CD14-positive monocyte (primary cell): ENCODE measurements around the gene KCNJ8. TPM values are rescaled to one million over a fixed set of nuclear protein-coding genes. Genes with fewer than 3 reads are reported as not detected.
"Not testable (repeated sequence)": the region's sequence is repeated elsewhere in the genome, so short reads cannot be mapped to it uniquely, and the experiment has no call there.

Experiments used
- DNase-seq, 3 donors: peaks; one replicate each; pipeline ENCODE4 v3.0.0-alpha.2; 2011 to 2022
- H2AFZ ChIP-seq: 2 replicates; pipeline ENCODE4 v1.6.0; 2012; ENCODE audit warnings: mild to moderate bottlenecking, low read depth, low read length, inconsistent platforms; ENCODE audit not compliant: insufficient read depth, poor library complexity, severe bottlenecking
- H3K27ac ChIP-seq, 2 donors: 1 replicate in 1 of 2; 2 replicates in 1 of 2; pipeline ENCODE4 v1.5.1; 2012 to 2013; ENCODE audit warnings: low read length in 2 of 2, control low read depth in 1 of 2, inconsistent platforms in 1 of 2, low read depth in 1 of 2, mild to moderate bottlenecking in 1 of 2
- H3K27me3 ChIP-seq, 2 donors: one replicate each; pipeline versions ENCODE4 v1.6.0 to v1.6.1; 2011 to 2013; ENCODE audit warnings: low read length in 2 of 2; ENCODE audit not compliant: control insufficient read depth in 2 of 2, insufficient read depth in 2 of 2
- H3K36me3 ChIP-seq, 2 donors: replicated peaks in 1 of 2; 1 replicate in 1 of 2; 2 replicates in 1 of 2; pipeline versions ENCODE4 v1.5.1 to v1.6.1; 2012 to 2013; ENCODE audit warnings: low read length in 2 of 2, control low read depth in 1 of 2, inconsistent platforms in 1 of 2, mild to moderate bottlenecking in 1 of 2; ENCODE audit not compliant: insufficient read depth in 2 of 2, control insufficient read depth in 1 of 2
- H3K4me1 ChIP-seq, 2 donors: 1 replicate in 1 of 2; 2 replicates in 1 of 2; pipeline versions ENCODE4 v1.5.1 to v1.6.1; 2012 to 2013; ENCODE audit warnings: low read length in 2 of 2, control low read depth in 1 of 2, inconsistent platforms in 1 of 2, mild to moderate bottlenecking in 1 of 2, moderate library complexity in 1 of 2; ENCODE audit not compliant: insufficient read depth in 2 of 2, control insufficient read depth in 1 of 2
- H3K4me2 ChIP-seq: replicated peaks from 2 replicates; pipeline ENCODE3; 2012; ENCODE audit warnings: low read length, moderate library complexity, mild to moderate bottlenecking; ENCODE audit not compliant: poor library complexity, severe bottlenecking; ENCODE audit errors: extremely low read depth
- H3K4me3 ChIP-seq, 3 experiments: fragments of 200-600 bp in 1 of 3; sonication (generic) in 1 of 3; replicated peaks in 1 of 3; 1 replicate in 2 of 3; 2 replicates in 1 of 3; pipeline ENCODE4 v1.5.1; 2011 to 2013; ENCODE audit warnings: low read length in 3 of 3, mild to moderate bottlenecking in 3 of 3, control low read depth in 2 of 3, low read depth in 2 of 3, inconsistent platforms in 1 of 3, moderate library complexity in 1 of 3
- H3K79me2 ChIP-seq: 2 replicates; pipeline ENCODE4 v1.6.0; 2012; ENCODE audit warnings: mild to moderate bottlenecking, control low read depth, inconsistent platforms, low read length, moderate library complexity; ENCODE audit not compliant: insufficient read depth
- H3K9ac ChIP-seq: 2 replicates; pipeline ENCODE4 v1.6.0; 2017; ENCODE audit warnings: low read length, mild to moderate bottlenecking; ENCODE audit not compliant: insufficient read depth, poor library complexity, severe bottlenecking
- H3K9me3 ChIP-seq, 2 donors: replicated peaks in 1 of 2; 1 replicate in 1 of 2; 2 replicates in 1 of 2; pipeline versions ENCODE4 v1.5.1 to v1.6.1; 2012 to 2013; ENCODE audit warnings: low read length in 2 of 2, control low read depth in 1 of 2; ENCODE audit not compliant: control insufficient read depth in 1 of 2, insufficient read depth in 1 of 2
- H4K20me1 ChIP-seq: 2 replicates; pipeline ENCODE4 v1.6.0; 2012; ENCODE audit warnings: mild to moderate bottlenecking, low read length, control low read depth, moderate library complexity; ENCODE audit not compliant: insufficient read depth
- H3K27ac Mint-ChIP-seq, 7 donors: one replicate each; pipeline ENCODE4 v1.8.0; 2020; ENCODE audit warnings: mild to moderate bottlenecking in 7 of 7, mixed read lengths in 7 of 7, moderate library complexity in 6 of 7, inconsistent platforms in 2 of 7
- H3K27me3 Mint-ChIP-seq, 3 donors: one replicate each; pipeline ENCODE4 v1.8.0; 2021 to 2022; ENCODE audit warnings: low read depth in 3 of 3, mild to moderate bottlenecking in 3 of 3, mixed read lengths in 3 of 3, moderate library complexity in 3 of 3, inconsistent platforms in 1 of 3
- H3K36me3 Mint-ChIP-seq, 2 donors: one replicate each; pipeline ENCODE4 v1.8.0; 2020; ENCODE audit warnings: mixed read lengths in 2 of 2, inconsistent platforms in 1 of 2, mild to moderate bottlenecking in 1 of 2
- H3K4me1 Mint-ChIP-seq: one replicate; pipeline ENCODE4 v1.8.0; 2020; ENCODE audit warnings: mild to moderate bottlenecking, mixed read lengths
- H3K4me3 Mint-ChIP-seq, 2 donors: one replicate each; pipeline ENCODE4 v1.8.0; 2020; ENCODE audit warnings: mild to moderate bottlenecking in 2 of 2, mixed read lengths in 2 of 2, moderate library complexity in 1 of 2
- H3K9me3 Mint-ChIP-seq, 7 donors: one replicate each; pipeline ENCODE4 v1.8.0; 2020 to 2022; ENCODE audit warnings: mixed read lengths in 7 of 7, mild to moderate bottlenecking in 6 of 7, moderate library complexity in 6 of 7, inconsistent platforms in 2 of 7
- WGBS: methylation state at CpG from one replicate; pipeline ENCODE4 v1.1.5; 2013; ENCODE audit warnings: missing lambda C conversion rate; ENCODE audit not compliant: insufficient coverage; 5-methylcytosine and 5-hydroxymethylcytosine counted together
- intact Hi-C, 2 donors: fragments of 100-400 bp; cut with micrococcal nuclease; formaldehyde crosslinking; loops; one replicate each; pipeline versions ENCODE4 v1.15.0 to v1.15.1; 2023
- polyA plus RNA-seq, 3 donors: library from polyadenylated mRNA; depleted of rRNA in 1 of 3; unstranded in 2 of 3; stranded (reverse) in 1 of 3; fragments of 300-500 nt in 2 of 3; fragments of >200 nt in 1 of 3; fragmentation: Illumina TruSeq in 2 of 3; gene quantifications; 1 replicate in 2 of 3; 2 replicates in 1 of 3; pipeline ENCODE4 v1.2.3, GENCODE V29; 2012 to 2021
- TF ChIP-seq, protein P1 (sequence below): fragments of 200-600 bp; IDR thresholded peaks from one replicate; pipeline ENCODE4 v1.8.0; 2022; ENCODE audit warnings: antibody characterized with exemption, mild to moderate bottlenecking

Gene KCNJ8
- polyA plus RNA-seq, 3 donors, result not detected

DNA sequence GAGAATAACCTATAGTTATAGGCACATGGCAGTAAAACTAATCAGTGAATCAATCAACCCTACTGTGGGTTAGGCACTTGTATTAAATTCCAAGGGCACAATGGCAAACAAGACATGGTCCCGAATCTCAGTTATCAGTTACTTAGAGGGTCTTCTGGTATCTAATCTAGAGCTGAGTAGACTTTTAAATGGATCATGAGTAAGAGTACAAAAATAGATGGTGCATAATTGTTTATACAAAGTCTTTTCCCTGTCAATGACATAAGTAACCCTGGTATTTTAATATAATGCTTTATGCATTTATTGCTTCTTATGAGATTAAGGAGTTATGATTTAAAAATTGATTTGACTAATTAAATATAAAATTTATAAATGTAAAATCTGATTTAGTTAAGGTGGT is 23.0 kb upstream of the KCNJ8 start:
- Mint-ChIP-seq H3K27me3 (no peaks in the 10 kb centered on the region), H3K4me3 (no peak overlapping the region), H3K4me1 (no peaks in the 10 kb centered on the region), H3K27ac (no peak overlapping the region), H3K9me3 (peaks cover 0 to 9% (median 4%) of the 10 kb centered on the region in 7 donors), H3K36me3 (no peaks in the 10 kb centered on the region)
- Histone ChIP-seq H3K4me2 (no peak overlapping the region), H3K27ac (no peak overlapping the region), H4K20me1 (no peaks in the 10 kb centered on the region), H3K4me1 (no peaks in the 10 kb centered on the region), H3K36me3 (no peaks in the 10 kb centered on the region), H3K4me3 (no peak overlapping the region), H2AFZ (no peak overlapping the region), H3K9ac (no peak overlapping the region), H3K79me2 (no peaks in the 10 kb centered on the region), H3K27me3 (no peaks in the 10 kb centered on the region), H3K9me3 (peaks cover 3% of the 10 kb centered on the region in 2 donors)
- TF ChIP-seq, protein P1, sequence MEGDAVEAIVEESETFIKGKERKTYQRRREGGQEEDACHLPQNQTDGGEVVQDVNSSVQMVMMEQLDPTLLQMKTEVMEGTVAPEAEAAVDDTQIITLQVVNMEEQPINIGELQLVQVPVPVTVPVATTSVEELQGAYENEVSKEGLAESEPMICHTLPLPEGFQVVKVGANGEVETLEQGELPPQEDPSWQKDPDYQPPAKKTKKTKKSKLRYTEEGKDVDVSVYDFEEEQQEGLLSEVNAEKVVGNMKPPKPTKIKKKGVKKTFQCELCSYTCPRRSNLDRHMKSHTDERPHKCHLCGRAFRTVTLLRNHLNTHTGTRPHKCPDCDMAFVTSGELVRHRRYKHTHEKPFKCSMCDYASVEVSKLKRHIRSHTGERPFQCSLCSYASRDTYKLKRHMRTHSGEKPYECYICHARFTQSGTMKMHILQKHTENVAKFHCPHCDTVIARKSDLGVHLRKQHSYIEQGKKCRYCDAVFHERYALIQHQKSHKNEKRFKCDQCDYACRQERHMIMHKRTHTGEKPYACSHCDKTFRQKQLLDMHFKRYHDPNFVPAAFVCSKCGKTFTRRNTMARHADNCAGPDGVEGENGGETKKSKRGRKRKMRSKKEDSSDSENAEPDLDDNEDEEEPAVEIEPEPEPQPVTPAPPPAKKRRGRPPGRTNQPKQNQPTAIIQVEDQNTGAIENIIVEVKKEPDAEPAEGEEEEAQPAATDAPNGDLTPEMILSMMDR, result no peak
- no CpG with 5 or more reads among the region's 1 CpG for WGBS
- intact Hi-C loops, result no loop called here
- no peak for DNase-seq

DNA sequence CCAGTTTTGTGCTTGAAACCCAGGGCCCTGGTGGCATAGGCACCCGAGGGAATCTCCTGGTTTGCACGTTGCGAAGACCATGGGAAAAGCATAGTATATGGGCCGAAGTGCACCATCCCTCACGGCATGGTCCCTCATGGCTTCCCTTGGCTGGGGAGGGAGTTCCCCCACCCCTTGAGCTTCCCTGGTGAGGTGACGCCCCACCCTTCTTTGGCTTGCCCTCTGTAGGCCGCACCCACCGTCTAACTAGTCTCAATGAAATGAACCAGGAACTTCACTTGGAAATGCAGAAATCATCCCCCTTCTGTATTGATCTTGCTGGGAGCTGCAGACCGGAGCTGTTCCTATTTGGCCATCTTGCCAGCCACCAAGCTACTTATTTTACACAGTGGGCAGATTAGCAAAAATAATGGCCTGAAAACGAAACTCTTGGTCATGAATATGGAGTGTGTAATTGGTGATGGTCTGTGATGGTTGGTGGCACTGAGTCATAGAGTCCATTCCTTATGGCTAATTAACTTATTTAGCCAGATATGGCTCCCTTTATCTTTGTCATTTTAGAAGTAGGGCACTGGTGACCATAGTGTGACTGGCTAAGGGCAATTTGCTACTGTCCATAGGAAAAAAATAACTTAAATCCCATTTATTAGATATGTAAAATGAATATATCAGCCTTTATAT is 21.3 kb upstream of the KCNJ8 start:
- H3K36me3 ChIP-seq, result no peaks in the 10 kb centered on the region
- no peak overlapping the region for H3K27ac ChIP-seq
- intact Hi-C loops, result no loop called here
- no peaks in the 10 kb centered on the region for H3K79me2 ChIP-seq
- H3K27me3 ChIP-seq, result no peaks in the 10 kb centered on the region
- Mint-ChIP-seq H3K27me3 (peaks cover 0 to 2% (median 0%) of the 10 kb centered on the region in 3 donors), H3K27ac (no peak overlapping the region), H3K4me1 (no peaks in the 10 kb centered on the region), H3K9me3 (peaks cover 0 to 9% (median 5%) of the 10 kb centered on the region in 7 donors), H3K36me3 (no peaks in the 10 kb centered on the region), H3K4me3 (no peak overlapping the region)
- peaks cover 3% of the 10 kb centered on the region in 2 donors for H3K9me3 ChIP-seq
- DNase-seq, result no peak
- TF ChIP-seq, protein P1, result no peak
- no peak overlapping the region for H2AFZ ChIP-seq
- H4K20me1 ChIP-seq, result no peaks in the 10 kb centered on the region
- no peak overlapping the region for H3K4me3 ChIP-seq
- WGBS, result 94% methylated on average over 7 of the region's 10 CpGs
- H3K4me2 ChIP-seq, result no peak overlapping the region
- no peak overlapping the region for H3K9ac ChIP-seq
- no peaks in the 10 kb centered on the region for H3K4me1 ChIP-seq

DNA sequence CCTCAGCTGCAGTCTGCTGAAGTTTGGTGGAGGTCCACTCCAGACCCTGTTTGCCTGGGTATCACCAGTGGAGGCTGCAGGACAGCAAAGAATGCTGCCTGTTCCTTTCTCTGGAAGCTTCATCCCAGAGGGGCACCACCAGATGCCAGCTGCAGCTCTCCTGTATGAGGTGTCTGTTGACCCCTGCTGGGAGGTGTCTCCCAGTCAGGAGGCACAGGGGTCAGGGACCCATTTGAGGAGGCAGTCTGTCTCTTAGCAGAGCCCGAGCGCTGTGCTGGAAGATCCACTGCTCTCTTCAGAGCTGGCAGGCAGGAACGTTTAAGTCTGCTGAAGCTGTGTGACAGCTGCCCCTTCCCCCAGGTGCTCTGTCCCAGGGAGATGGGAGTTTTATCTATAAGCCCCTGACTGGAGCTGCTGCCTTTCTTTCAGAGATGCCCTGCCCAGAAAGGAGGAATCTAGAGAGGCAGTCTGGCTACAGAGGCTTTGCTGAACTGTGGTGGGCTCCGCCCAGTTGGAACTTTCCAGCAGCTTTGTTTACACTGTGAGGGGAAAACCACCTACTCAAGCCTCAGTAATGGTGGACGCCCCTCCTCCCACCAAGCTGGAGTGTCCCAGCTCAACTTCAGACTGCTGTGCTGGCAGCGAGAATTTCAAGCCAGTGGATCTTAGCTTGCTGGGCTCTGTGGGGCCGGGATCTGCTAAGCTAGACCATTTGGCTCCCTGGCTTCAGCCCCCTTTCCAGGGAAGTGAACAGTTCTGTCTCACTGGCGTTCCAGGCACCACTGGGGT is 20.5 kb upstream of the KCNJ8 start:
- H3K4me2 ChIP-seq, H3K4me3 Mint-ChIP-seq, H3K4me1 ChIP-seq, H2AFZ ChIP-seq, H3K36me3 ChIP-seq, H4K20me1 ChIP-seq, H3K4me3 ChIP-seq, H3K27ac Mint-ChIP-seq, H3K27me3 ChIP-seq, DNase-seq, H3K79me2 ChIP-seq, H3K9me3 Mint-ChIP-seq, H3K27ac ChIP-seq, H3K4me1 Mint-ChIP-seq, H3K9me3 ChIP-seq, H3K9ac ChIP-seq, intact Hi-C loops, H3K27me3 Mint-ChIP-seq, H3K36me3 Mint-ChIP-seq: not testable (repeated sequence)
- WGBS, result 93% methylated on average over 5 of the region's 8 CpGs
